ENCODE data around the gene C16orf95. TPM values are rescaled to one million over a fixed set of nuclear protein-coding genes. Genes with fewer than 3 reads are reported as not detected.
A peak's percentile ranks its signal among the peaks of the same experiment; 100 is the strongest.

C16orf95 gene
- total and polyA plus RNA-seq, 2 donors (not counting 1 experiment from before 2014, with no cell fraction given), result 1.5 to 2.5 TPM

- no peak for ATAC-seq (ENCODE audit: low read depth)
- CTCF ChIA-PET, result no interaction called here
- POLR2A ChIA-PET, result no interaction called here
Observed at GRCh38 chr16:87345726-87346424, 28.7 kb upstream of the C16orf95 start.

More at GRCh38 chr16:87345726-87346424, 28.7 kb upstream of the C16orf95 start:
- Mint-ChIP-seq H3K4me3 (no peak overlapping the region), H3K4me1 (peaks cover 5% of the 10 kb centered on the region), H3K27ac (no peak overlapping the region), H3K9me3 (ENCODE audit: insufficient read depth) (no peaks in the 10 kb centered on the region), H3K27me3 (no peaks in the 10 kb centered on the region)
- Histone ChIP-seq H3K9ac (ENCODE audit: low read length) (no peak overlapping the region), H4K20me1 (ENCODE audit: control insufficient read depth, insufficient read depth, low read length, poor library complexity, severe bottlenecking) (peaks cover 16% of the 10 kb centered on the region), H3K4me1 (ENCODE audit: control insufficient read depth in 2 of 2, insufficient read depth in 2 of 2, low read length in 2 of 2) (peaks cover 0 to 4% of the 10 kb centered on the region in 2 donors), H3K27me3 (replicated peaks in 1 of 4; ENCODE audit: control extremely low read depth in 1 of 4, control insufficient read depth in 3 of 4, insufficient read depth in 4 of 4, low read length in 3 of 4) (no peaks in the 10 kb centered on the region), H3K36me3 (replicated peaks in 1 of 2; ENCODE audit: control extremely low read depth in 1 of 2, control insufficient read depth in 1 of 2, extremely low read depth in 1 of 2, insufficient read depth in 2 of 2, low read length in 1 of 2) (peaks cover 0 to 42% of the 10 kb centered on the region in 2 experiments), H3K9me3 (ENCODE audit: control extremely low read depth in 1 of 3, control insufficient read depth in 2 of 3, insufficient read depth in 1 of 3, low read length in 2 of 3) (no peaks in the 10 kb centered on the region), H3K4me2 (replicated peaks; ENCODE audit: low read depth, low read length, poor library complexity, severe bottlenecking) (peak overlapping the region; percentile 32), H3K27ac (ENCODE audit: low read length in 2 of 2) (peak overlapping the region in 1 of 2 donors; percentile 50), H3K79me2 (ENCODE audit: control insufficient read depth, insufficient read depth, low read length) (peaks cover 41% of the 10 kb centered on the region), H3K4me3 (ENCODE audit: control extremely low read depth in 1 of 5, extremely low read depth in 1 of 5, insufficient read depth in 1 of 5, low read depth in 2 of 5, low read length in 4 of 5) (no peak overlapping the region), H2AFZ (ENCODE audit: insufficient read depth, low read depth, low read length, poor library complexity, severe bottlenecking) (no peak overlapping the region)
- intact Hi-C loops (cut with micrococcal nuclease), result no loop called here
- no peak for DNase-seq
- no peak for TF ChIP-seq CTCF (IDR thresholded peaks at IDR 0.05)
- no peak for TF ChIP-seq EZH2 (IDR thresholded peaks at IDR 0.05; ENCODE audit: borderline replicate concordance, insufficient read depth, low read depth, low read length, poor library complexity, severe bottlenecking)
- over 99% methylated on average over 23 of the region's 28 CpGs for WGBS (ENCODE audit: insufficient coverage)

All from B cell (primary cell).